ENCODE measurements around the gene SOX30. TPM values are rescaled to one million over a fixed set of nuclear protein-coding genes. Genes with fewer than 3 reads are reported as not detected.
"Not testable (repeated sequence)": the region's sequence is repeated elsewhere in the genome, so short reads cannot be mapped to it uniquely, and the experiment has no call there.

Gene SOX30
- total RNA-seq, 1 experiment from 2014 or later, result 0.11 TPM

- Histone ChIP-seq H3K36me3 (ENCODE audit: low read depth) (no peaks in the 10 kb centered on the region), H3K9me3 (ENCODE audit: insufficient read depth, low read depth) (no peaks in the 10 kb centered on the region), H3K4me1 (replicated peaks; ENCODE audit: insufficient read depth) (no peaks in the 10 kb centered on the region), H3K4me3 (no peak overlapping the region), H2AFZ (no peak overlapping the region), H4K20me1 (ENCODE audit: insufficient read depth) (no peaks in the 10 kb centered on the region), H3K79me2 (ENCODE audit: low read depth) (no peaks in the 10 kb centered on the region), H3K27ac (no peak overlapping the region), H3K27me3 (ENCODE audit: insufficient read depth, low read depth) (no peaks in the 10 kb centered on the region), H3F3A (ENCODE audit: insufficient read depth, low read depth) (no peaks in the 10 kb centered on the region), H3K4me2 (no peak overlapping the region), H3K9me2 (ENCODE audit: insufficient read depth) (no peaks in the 10 kb centered on the region)
- intact Hi-C loops (cut with micrococcal nuclease; ENCODE audit: unreplicated experiment), result no loop called here
- CTCF ChIA-PET, result interaction anchor here (0.7 kb wide), 1 partner anchor 392 kb away, joined by 6 read pairs; no protein-coding TSS in a partner anchor
- no TSS peak for BruUV-seq (replicated peaks)
- TF ChIP-seq CTCF (conservative IDR thresholded peaks at IDR 0.05), result no peak
- no peak for TF ChIP-seq EZH2 (IDR thresholded peaks at IDR 0.05; ENCODE audit: low read depth)
- no peak for DNase-seq
- POLR2A ChIA-PET (ENCODE audit: unreplicated experiment), result no interaction called here
These were observed 38.6 kb upstream of the SOX30 start for GRCh38 chr5:157690690-157691433.

GRCh38 chr5:157689942-157690689, 37.9 kb upstream of the SOX30 start:
- Histone ChIP-seq H3K79me2 (ENCODE audit: low read depth) (no peaks in the 10 kb centered on the region), H3K9me3 (ENCODE audit: insufficient read depth, low read depth) (no peaks in the 10 kb centered on the region), H3K27me3 (ENCODE audit: insufficient read depth, low read depth) (no peaks in the 10 kb centered on the region), H3F3A (ENCODE audit: insufficient read depth, low read depth) (no peaks in the 10 kb centered on the region), H4K20me1 (ENCODE audit: insufficient read depth) (no peaks in the 10 kb centered on the region), H3K36me3 (ENCODE audit: low read depth) (no peaks in the 10 kb centered on the region), H3K27ac (no peak overlapping the region), H2AFZ (no peak overlapping the region), H3K4me2 (no peak overlapping the region), H3K4me3 (no peak overlapping the region), H3K9me2 (ENCODE audit: insufficient read depth) (no peaks in the 10 kb centered on the region), H3K4me1 (replicated peaks; ENCODE audit: insufficient read depth) (no peaks in the 10 kb centered on the region)
- no peak for TF ChIP-seq CTCF (conservative IDR thresholded peaks at IDR 0.05)
- no peak for TF ChIP-seq EZH2 (IDR thresholded peaks at IDR 0.05; ENCODE audit: low read depth)
- intact Hi-C loops (cut with micrococcal nuclease; ENCODE audit: unreplicated experiment), result no loop called here
- POLR2A ChIA-PET (ENCODE audit: unreplicated experiment), result no interaction called here
- CTCF ChIA-PET, result interaction anchor here (0.7 kb wide), 1 partner anchor 391 kb away, joined by 6 read pairs; no protein-coding TSS in a partner anchor
- no peak for DNase-seq
- no TSS peak for BruUV-seq (replicated peaks)

DNA sequence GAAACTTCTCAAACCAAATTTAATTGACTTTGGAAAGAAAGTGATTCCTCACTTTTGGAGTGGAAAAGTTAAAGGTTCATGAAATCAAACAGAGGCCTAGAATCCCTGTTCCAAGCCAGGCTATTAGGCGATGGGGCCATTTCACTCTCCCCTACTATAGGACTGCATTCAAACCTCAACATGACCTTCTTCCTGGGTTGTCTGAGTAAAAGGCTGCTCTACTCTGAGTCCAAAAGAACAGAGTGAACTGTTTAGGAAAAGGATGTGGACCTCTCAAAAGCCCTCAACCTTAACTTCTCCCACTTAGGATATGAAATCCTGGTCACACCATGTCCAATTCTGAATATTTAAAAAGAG, 34.9 kb upstream of the SOX30 start:
- POLR2A ChIA-PET (ENCODE audit: unreplicated experiment), result no interaction called here
- no peaks in the 10 kb centered on the region for H3K36me3 ChIP-seq (ENCODE audit: low read depth)
- no peak overlapping the region for H2AFZ ChIP-seq
- no peak for DNase-seq
- CTCF ChIA-PET, result no interaction called here
- no peak overlapping the region for H3K4me3 ChIP-seq
- no peaks in the 10 kb centered on the region for H3K4me1 ChIP-seq (replicated peaks; ENCODE audit: insufficient read depth)
- no peak overlapping the region for H3K4me2 ChIP-seq
- no peaks in the 10 kb centered on the region for H4K20me1 ChIP-seq (ENCODE audit: insufficient read depth)
- no peaks in the 10 kb centered on the region for H3K9me3 ChIP-seq (ENCODE audit: insufficient read depth, low read depth)
- intact Hi-C loops (cut with micrococcal nuclease; ENCODE audit: unreplicated experiment), result no loop called here
- TF ChIP-seq EZH2 (IDR thresholded peaks at IDR 0.05; ENCODE audit: low read depth) (no peak), CTCF (conservative IDR thresholded peaks at IDR 0.05) (no peak)
- no peak overlapping the region for H3K27ac ChIP-seq
- no peaks in the 10 kb centered on the region for H3K9me2 ChIP-seq (ENCODE audit: insufficient read depth)
- BruUV-seq (replicated peaks), result no TSS peak
- no peaks in the 10 kb centered on the region for H3K27me3 ChIP-seq (ENCODE audit: insufficient read depth, low read depth)
- H3K79me2 ChIP-seq (ENCODE audit: low read depth), result no peaks in the 10 kb centered on the region
- no peaks in the 10 kb centered on the region for H3F3A ChIP-seq (ENCODE audit: insufficient read depth, low read depth)

DNA sequence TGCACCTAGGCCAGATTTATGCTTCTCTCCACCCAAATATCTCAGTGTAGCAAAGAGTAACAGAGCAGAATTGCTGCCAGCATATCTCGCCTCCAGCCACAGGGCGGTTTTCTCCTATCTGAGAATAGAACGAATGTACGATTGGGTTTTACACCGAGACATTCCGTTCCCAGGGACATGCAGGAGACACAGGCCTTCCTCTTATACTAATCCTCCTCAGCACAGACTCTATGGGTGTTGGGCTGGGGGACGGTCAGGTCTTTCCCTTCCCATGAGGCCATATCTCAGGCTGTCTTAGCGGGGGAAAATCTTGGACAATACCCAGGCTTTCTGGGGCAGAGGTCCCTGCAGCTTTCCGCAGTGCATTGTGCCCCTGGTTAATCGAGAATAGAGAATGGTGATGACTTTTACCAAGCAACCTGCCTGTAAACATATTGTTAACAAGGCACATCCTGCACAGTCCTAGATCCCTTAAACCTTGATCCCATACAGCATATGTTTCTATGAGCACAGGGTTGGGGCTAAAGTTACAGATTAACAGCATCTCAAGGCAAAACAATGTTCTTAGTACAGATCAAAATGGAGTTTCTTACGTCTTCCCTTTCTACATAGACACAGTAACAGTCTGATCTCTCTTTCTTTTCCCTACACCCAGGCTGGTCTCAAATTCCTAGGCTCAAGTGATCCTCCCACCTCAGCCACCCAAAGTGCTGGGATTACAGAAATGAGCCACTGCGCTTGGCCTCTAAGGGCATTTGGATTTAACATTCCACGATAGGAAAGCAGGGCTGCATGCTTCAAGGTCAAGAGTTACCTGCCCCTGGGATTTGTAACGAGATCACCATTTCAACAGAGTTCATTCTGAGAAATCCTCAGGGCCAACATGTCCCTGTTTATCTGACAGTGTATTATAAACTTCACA, 34.3 kb upstream of the SOX30 start:
- H3K9me2 ChIP-seq (ENCODE audit: insufficient read depth); H3K4me2 ChIP-seq; H3K4me1 ChIP-seq (replicated peaks; ENCODE audit: insufficient read depth); H3F3A ChIP-seq (ENCODE audit: insufficient read depth, low read depth); CTCF ChIA-PET; H3K9me3 ChIP-seq (ENCODE audit: insufficient read depth, low read depth); H3K27me3 ChIP-seq (ENCODE audit: insufficient read depth, low read depth); H3K36me3 ChIP-seq (ENCODE audit: low read depth); H3K79me2 ChIP-seq (ENCODE audit: low read depth); H4K20me1 ChIP-seq (ENCODE audit: insufficient read depth); intact Hi-C loops (cut with micrococcal nuclease; ENCODE audit: unreplicated experiment); DNase-seq; BruUV-seq (replicated peaks); H3K27ac ChIP-seq; H3K4me3 ChIP-seq; POLR2A ChIA-PET (ENCODE audit: unreplicated experiment); H2AFZ ChIP-seq: not testable (repeated sequence)

All from PC-9 (cell line).